ENCODE results near the gene TSHB. TPM values are rescaled to one million over a fixed set of nuclear protein-coding genes. Genes with fewer than 3 reads are reported as not detected.

The TSHB gene
- not detected in 5 replicates for total RNA-seq (2022; extraction: Qiagen RNA extraction)

GRCh38 chr1:115029526-115029925 lies at the start of gene TSHB:
TSHB (plus strand) TSS chr1:115029826; CDS start chr1:115033363, 3,537 bp downstream.

Other genes with a start within 250 kb of the TSHB start
- 15.6 to 20.8 TPM (median 16.7 TPM) in 5 replicates for gene SIKE1, start 249.1 kb upstream of the TSHB start, total RNA-seq (2022; extraction: Qiagen RNA extraction)
- gene SYCP1, start 175.0 kb upstream of the TSHB start, total RNA-seq (2022; extraction: Qiagen RNA extraction) = not detected in 5 replicates
- 0.79 to 1.9 TPM (median 1.1 TPM) in 5 replicates for gene TSPAN2, start 59.7 kb downstream of the TSHB start, total RNA-seq (2022; extraction: Qiagen RNA extraction)

All from A549 treated with Hydrocortisone at 1 μM for 4 hours (cell line).